GM10847 (cell line): ENCODE data around the gene SIGLECL1.

Source experiments
- POLR2A ChIP-seq: IDR thresholded peaks from 2 replicates; pipeline ENCODE4 v1.6.1; 2011; ENCODE audit not compliant: insufficient read length; ENCODE audit errors: extremely low read depth

SIGLECL1 gene

DNA sequence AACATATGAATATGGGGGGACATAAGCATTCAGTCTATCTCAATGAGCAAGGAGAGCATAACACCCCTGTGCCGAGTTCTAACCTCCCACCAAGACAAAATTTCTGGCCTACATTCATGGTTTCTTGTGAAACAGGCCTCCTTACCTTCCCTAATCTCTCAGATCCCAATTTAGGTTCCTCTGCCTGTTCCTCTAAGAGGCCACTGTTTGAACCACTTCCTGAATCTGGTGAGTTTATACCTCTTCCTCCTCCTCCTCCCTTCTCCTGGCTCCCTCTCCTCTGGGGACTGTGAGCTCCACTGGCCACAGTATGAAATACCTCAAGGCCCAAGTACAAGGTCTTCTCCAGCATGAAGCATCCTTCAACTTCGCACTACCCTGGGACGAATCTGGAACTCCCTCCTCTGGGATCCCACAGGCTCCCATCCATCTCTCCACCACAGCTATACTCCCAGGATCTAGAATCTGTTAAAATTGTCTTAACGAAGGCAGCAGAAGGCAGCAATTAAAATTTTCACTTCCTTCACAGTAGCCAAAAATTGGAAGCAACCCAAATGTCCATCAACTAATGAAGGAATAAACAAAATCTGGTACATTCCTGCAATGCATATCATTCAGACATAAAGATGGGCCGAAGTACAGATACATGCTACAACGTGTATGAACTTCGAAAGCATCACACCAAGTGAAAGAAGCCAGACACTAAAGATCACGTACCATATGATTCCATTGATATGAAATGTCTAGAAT is 7.8 kb upstream of the SIGLECL1 start:
- no peak for TF ChIP-seq POLR2A

DNA sequence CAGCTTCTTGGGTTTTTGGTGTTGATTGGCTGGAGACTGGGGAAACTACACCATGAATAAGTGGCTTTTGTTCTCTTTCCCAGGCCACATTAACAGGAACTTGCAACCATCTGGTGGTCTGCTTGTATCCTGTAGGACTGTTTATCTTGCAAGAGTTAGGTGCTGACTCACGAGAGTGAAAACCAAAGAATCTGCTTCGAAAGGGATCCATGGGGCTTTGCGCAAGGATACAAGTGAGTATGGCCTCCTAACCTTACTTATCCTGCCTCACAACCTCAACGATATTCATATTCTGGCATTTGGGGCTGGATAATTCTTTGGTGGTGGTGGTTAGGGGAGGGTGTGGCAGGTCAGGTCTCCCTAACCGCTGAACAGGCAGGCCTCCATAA is 4.7 kb upstream of the SIGLECL1 start:
- no peak for TF ChIP-seq POLR2A

DNA sequence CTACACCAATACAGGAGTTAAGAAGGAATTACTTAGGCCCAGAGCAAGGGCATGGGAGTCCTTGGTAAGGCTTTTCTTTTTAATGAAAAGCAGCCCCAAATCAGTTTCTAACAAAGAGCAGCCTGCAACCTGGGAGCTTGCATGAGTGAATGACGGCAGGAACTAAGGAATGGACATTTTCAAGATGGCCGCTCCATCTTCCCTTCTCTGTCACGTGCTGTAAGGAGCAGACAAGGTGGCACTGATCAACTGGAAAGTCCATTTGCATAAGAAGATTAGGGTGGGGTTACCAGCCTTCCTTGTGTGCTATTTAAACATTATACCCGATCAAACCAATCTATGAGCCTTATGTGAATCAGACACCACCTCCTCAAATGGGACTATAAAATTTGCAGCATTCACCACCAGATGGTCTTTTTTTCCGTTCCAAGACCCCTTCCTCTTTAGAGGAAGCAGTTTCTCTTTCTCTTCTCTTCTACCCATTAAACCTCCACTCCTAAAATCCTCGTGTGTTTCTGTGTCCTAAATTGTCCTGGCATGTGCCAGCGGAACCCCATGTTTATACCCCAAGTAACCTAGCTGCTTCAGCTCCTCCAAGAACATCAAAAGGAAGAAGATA is 2.8 kb upstream of the SIGLECL1 start:
- TF ChIP-seq POLR2A = no peak

DNA sequence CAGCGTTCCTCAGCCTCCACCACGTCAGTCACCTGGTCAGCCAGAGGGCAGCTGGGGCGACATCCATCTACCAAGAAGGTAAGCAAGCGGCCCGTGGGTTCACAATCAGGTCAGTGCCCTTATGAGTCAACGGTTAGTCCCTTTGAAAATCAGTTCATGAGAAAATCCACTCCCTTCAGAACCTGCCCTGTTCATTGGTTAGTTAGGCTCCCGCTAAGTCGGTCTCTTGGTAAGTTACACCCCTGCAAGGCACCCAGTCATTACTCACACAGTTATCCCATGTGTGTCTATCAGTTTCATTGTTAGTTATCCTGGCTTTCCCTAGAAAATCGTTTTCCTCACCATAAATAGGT is 564 bp downstream of the SIGLECL1 start:
- TF ChIP-seq POLR2A = no peak

DNA sequence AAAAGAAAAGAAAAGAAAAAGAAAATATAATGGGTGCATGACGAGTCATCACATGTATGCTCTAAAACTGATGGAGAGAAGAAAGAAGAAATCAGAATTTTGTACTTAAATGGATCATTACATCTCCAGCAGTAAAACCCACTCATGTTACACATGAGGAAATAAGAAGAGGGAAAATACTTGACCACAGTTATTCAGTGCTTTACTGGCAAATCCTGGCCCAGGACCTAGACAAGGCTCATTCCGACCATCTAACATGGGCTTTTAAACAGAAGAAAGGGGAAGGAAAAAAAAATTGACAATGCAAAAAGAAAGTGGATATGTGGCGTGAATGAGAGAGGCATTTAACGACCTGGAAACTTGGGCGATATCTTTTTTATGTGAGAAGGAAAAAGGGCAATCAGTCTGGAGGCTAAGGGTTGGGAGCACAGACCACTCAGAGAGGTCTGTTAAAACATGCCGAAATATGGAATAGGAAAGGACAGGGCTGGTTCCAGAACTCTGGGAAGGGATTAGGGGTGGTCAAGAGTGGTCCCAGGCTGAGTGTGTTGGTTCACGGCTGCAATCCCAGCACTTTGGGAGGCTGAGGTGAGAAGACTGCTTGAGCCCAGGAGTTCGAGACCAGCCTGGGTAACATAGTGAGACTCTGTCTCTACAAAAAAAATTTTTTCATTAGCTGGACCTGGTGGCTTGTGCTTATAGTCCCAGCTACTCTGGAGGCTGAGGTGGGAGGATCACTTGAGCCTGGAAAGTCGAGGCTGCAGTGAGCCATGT is 1.6 kb downstream of the SIGLECL1 start:
- TF ChIP-seq POLR2A = no peak

DNA sequence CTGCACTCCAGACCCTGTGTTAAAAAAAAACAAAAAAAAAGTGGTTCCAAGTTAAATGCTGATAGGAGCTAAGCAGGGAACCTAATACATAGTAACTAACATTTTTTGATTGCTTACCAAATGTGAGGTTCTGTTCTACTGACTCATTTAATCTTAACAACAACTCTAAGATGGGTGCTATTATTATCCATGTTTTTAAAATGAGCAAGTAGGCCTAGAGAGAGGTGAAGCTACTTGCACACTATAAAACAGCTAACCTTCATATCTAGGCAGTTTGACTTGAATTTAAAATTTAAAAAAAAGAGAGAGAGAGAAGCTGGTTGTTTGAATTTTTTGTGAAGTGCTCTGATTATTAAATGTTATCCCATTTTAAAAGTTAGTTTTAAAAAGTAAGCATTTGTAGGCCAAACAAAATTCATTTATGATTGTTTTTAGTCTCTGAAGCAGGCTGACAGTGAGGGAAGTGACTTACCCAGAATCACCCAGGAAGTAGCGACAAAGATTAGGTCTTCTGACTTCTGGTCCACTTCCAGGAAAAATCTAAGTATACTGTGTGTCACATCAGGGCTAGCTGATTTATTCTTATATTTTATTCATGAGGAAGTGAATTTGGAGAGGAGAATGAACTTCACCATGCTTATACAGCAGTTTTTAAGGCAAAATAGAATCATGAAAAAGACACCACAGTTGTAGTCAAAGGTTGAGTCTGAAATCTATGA is 2.4 kb downstream of the SIGLECL1 start:
- TF ChIP-seq POLR2A = no peak

DNA sequence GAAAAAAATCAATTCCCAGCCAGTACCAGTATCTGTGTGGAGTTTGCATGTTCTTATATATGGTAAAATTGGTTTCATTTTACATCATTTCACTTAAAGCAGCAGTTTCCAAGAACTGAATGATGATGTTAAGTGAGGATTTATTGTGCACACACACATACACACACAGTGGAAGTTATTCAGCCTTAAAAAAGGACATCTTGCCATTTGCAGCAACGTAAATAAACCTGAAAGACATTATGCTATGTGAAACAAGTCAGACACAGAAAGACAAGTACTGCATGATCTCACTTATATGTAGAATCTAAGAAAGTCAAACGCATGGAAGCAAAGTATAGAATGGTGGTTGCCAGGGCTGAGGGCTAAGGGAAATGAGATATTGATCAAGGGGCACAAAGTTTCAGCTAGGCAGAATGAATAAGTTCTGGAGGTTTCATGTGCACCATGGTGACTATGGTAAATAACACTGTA is 5.3 kb downstream of the SIGLECL1 start:
- TF ChIP-seq POLR2A = no peak

DNA sequence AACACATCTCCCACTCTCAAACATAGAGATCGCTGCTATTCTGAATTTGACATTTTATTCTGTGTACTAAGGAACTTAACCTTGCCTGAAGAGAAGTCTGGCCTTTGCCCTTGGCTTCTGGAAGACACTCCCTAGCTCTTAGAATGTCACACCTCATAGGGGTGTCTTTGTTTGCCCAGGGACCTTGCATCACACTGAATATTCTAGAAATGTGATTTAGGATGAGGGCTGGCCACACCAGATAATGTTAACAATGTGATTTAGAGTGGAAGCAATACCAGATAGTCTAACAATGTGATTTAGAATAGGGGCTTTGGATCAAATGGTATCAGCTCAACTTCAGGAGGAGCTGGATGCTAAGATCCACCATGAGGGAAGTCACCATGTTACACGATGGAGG is 6.6 kb downstream of the SIGLECL1 start:
- no peak for TF ChIP-seq POLR2A

DNA sequence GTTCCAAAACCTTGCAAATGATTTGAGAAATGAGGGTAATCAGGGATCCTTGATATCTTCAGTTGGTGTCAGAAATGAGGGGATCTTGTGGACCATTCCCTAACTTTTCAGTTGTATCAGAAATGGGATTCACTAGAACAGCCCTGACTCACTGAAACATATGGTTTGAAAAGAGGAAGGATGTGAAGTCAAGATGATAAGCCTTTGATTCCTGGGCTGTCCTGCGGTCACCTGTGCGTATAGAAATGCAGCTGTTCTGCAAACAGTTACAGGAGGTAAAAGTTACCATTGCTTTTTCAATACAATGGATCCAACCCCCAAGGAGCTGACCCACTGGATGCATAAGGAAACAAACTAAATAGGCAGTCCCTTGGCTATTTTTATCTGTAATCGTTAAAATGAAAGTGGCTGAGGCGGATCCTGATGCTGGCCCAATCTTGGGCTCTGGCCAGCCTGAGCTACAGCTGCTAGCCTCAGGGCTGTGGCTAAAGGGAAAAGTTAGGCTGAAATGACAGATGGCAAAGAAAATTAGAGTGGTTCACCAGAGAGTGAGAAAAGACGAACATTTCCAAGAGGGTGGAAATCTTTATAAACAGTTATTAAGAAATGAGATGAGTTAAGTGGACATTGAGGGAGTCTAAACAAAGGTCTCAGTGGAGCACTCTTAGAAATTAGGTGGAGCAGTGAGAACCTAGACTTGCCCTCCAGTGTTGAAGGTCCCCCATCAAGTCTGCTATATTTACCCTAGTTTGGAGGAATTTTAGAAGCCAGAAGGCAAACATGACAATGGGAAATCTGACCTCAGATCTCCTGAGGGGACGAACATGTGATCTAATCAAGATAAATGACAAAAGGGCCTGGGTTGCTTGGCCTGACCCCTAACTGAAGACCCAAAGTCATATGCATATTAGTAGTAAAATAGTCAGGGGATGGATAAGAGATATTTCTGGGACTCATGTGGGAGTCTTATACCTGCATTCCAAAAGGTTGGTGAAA is 7.6 kb downstream of the SIGLECL1 start:
- TF ChIP-seq POLR2A = no peak

DNA sequence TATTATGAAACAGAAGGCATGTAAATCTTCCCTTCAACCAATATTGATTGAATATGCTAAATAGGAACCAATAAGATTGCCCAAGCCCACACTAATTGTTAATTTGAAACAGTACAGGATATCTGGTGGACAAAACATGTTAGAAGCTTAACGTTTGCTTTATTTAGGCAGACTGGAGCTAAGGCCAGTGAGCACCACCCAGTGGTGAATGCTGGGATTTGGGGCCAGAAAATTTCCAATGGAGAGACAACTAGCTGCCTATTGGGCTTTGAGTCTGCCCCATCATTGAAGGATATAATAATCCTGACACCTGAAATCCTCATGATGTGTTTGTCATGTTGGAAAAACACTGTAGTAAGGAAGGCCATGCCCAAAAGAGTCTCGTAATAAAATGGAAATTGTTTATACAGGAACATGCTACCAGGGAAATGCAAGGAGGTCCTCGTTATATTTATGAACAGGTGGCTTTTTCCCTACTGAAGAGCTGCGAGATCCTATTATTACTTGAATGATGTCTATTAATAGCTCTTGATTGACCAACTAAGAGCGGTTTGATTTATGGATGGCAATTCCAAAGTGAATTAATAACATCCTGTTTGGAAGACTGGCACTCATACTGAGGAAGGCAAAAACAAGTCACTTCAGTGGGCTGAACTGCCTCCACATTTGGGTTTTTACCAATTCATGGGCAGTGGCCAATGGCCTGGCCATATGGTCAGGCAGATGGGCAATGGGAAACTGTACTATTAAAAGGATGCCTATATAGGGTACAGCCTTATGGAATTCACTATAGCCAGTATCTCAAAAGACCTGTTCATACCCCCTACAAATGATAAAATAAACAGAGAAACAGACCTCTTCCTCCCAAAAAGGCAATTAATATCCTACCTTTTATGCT is 8.7 kb downstream of the SIGLECL1 start:
- TF ChIP-seq POLR2A = no peak

DNA sequence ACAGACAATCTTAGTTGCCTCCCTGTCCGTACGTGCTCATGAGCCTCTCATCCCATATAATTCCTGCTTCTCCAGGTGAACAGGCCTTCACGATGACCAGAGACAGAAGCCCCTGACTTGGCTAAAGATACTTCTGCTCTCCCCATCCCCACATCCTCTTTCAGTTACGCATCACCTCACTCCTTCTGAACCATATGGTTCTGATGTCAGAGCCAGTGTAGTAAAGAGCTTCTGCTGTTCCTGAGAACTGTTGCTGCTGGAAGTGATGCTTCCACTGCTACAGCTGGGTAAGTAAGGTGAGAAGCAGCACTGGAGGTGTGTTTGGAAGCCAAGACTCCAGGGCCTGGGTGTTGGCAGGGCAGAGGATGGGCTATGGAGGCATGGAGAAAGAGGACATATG is 12.9 kb downstream of the SIGLECL1 start:
- TF ChIP-seq POLR2A = no peak

DNA sequence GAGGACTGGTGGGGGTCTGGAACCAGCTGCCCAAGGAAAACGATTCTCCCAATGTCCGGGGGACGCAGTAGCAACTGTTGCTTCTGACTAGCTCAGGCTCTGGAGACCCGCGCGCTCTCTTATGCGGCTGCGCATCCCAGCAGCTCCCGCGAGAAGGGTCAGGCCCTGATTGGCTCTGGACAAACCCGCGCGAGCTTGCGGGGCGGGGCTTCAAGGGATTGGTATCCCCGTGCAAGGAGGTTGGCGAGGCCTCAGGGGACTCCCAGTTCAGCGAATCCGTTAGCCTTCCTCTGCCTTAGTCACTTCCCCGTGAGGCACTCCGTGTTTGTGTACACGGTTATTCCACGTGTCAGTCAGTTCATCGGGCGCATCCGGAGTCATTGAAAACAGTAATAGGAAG is 20.2 kb downstream of the SIGLECL1 start:
- no peak for TF ChIP-seq POLR2A

DNA sequence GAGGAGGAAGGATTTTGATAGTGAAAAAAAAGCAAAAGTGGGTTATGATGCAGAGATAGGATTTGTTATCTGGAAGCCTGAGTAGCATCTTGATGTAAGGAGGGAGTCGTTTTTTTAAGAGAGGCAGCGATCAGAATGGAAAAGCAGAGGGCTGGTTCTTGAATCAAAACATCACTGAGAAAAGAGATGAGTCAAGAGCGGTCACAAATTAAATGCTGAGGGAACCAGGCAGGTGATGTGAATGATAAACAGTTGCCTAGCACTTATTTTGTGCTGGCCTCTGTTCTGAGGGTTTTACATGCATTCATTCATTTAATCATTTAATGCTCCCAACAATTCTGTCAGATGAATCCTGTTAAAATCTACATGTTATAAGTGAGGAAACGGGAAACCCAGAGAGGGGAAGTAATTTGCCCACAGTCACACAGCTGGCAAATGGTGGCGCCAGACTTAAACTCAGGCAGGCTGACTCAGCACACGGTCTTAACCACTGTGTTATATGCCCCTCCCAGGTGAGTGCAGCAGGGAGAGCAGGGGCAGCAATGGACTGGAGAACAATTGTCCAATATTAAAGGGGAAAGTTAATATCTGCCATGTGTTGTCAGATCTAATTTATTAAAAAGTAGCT is 21.4 kb downstream of the SIGLECL1 start:
- TF ChIP-seq POLR2A = no peak
